Panc1 (cell line): ENCODE measurements around the gene LILRA2. TPM values are rescaled to one million over a fixed set of nuclear protein-coding genes. Genes with fewer than 3 reads are reported as not detected.
"Not testable (repeated sequence)": the region's sequence is repeated elsewhere in the genome, so short reads cannot be mapped to it uniquely, and the experiment has no call there.

Experiments
- ATAC-seq: fragments of 200-7000 bp; cut with Tn5 transposase; 2 replicates; pipeline ENCODE4 v1.9.1; 2020; ENCODE audit warnings: mild to moderate bottlenecking, moderate library complexity
- BruUV-seq: library from RNA; stranded (reverse); fragments of 400-500 nt; replicated peaks from 2 replicates; lab custom pipeline; 2021; lab: Mats Ljungman, UMichigan
- CTCF ChIA-PET: fragments of 300-600 bp; sonication (Branson Sonifier 250); formaldehyde crosslinking; loops from one replicate; lab custom pipeline; 2022; ENCODE audit warnings: antibody characterized with exemption; lab: Charles Lee
- POLR2A ChIA-PET: fragments of 300-600 bp; sonication (Branson Sonifier 250); formaldehyde crosslinking; loops from one replicate; lab custom pipeline; 2022; ENCODE audit warnings: antibody characterized with exemption; lab: Charles Lee
- DNase-seq: peaks from one replicate; pipeline ENCODE4 v3.0.0-alpha.2; 2010; ENCODE audit warnings: low read depth, low spot score
- H3K27ac ChIP-seq: 2 replicates; pipeline ENCODE4 v1.5.1; 2011; ENCODE audit warnings: mild to moderate bottlenecking, low read length, inconsistent platforms
- H3K27me3 ChIP-seq: fragments of 200-500 bp; sonication (Bioruptor generic); 2 replicates; pipeline ENCODE4 v1.6.0; 2014; ENCODE audit warnings: low read length, inconsistent platforms; ENCODE audit not compliant: control insufficient read depth, insufficient read depth
- H3K36me3 ChIP-seq: fragments of 200-500 bp; sonication (Bioruptor generic); 2 replicates; pipeline ENCODE4 v1.5.1; 2014; ENCODE audit warnings: inconsistent platforms, mild to moderate bottlenecking, low read length, moderate library complexity; ENCODE audit not compliant: control insufficient read depth, insufficient read depth
- H3K4me1 ChIP-seq: 2 replicates; pipeline ENCODE4 v1.5.1; 2011; ENCODE audit warnings: inconsistent platforms, mild to moderate bottlenecking, low read length, moderate library complexity; ENCODE audit not compliant: control insufficient read depth, insufficient read depth
- H3K4me3 ChIP-seq, 2 experiments: 2 replicates each; pipeline ENCODE4 v1.5.1; 2011 to 2012; ENCODE audit warnings: low read depth in 2 of 2, low read length in 2 of 2, mild to moderate bottlenecking in 2 of 2, inconsistent platforms in 1 of 2, moderate library complexity in 1 of 2
- H3K9me3 ChIP-seq: fragments of 200-500 bp; sonication (Bioruptor generic); 2 replicates; pipeline ENCODE4 v1.5.1; 2014; ENCODE audit warnings: low read depth, mild to moderate bottlenecking, inconsistent platforms, low read length, moderate library complexity; ENCODE audit not compliant: control insufficient read depth, insufficient read depth
- POLR2AphosphoS5 ChIP-seq: IDR thresholded peaks from 2 replicates; pipeline ENCODE4 v1.6.1; 2012; ENCODE audit warnings: mild to moderate bottlenecking, low read depth, low read length, moderate library complexity
- REST ChIP-seq, 2 experiments: IDR thresholded peaks; 2 replicates each; pipeline ENCODE4 v1.6.1; 2011 to 2012; ENCODE audit warnings: low read depth in 2 of 2, control low read depth in 1 of 2, low read length in 1 of 2, mild to moderate bottlenecking in 1 of 2, moderate library complexity in 1 of 2; ENCODE audit not compliant: insufficient read depth in 1 of 2
- SIN3A ChIP-seq: IDR thresholded peaks from 2 replicates; pipeline ENCODE4 v1.6.1; 2012; ENCODE audit warnings: low read depth, mild to moderate bottlenecking, low read length, moderate library complexity, borderline replicate concordance; ENCODE audit not compliant: insufficient read depth
- TCF7L2 ChIP-seq: IDR thresholded peaks from 2 replicates; pipeline ENCODE4 v1.6.1; 2011; ENCODE audit warnings: mild to moderate bottlenecking, low read depth, low read length, inconsistent platforms
- in situ Hi-C: cut with HindIII; loops from 2 replicates; pipeline ENCODE4 v1.10.0; 2016; ENCODE audit warnings: low sequenced_read_pairs, low pct_unique_long_range_greater_than_20kb
- intact Hi-C: fragments of 100-400 bp; cut with micrococcal nuclease; formaldehyde crosslinking; loops from one replicate; pipeline ENCODE4 v1.10.0; 2022; ENCODE audit not compliant: unreplicated experiment
- total RNA-seq: library from RNA; stranded (reverse); gene quantifications from one replicate; pipeline ENCODE4 v1.2.1, GENCODE V29; 2021; ENCODE audit not compliant: unreplicated experiment
- TF ChIP-seq, protein P1 (sequence below): fragments of 450-650 bp; IDR thresholded peaks from 2 replicates; pipeline ENCODE4 v1.5.1; 2017; ENCODE audit warnings: mild to moderate bottlenecking

The LILRA2 gene
- total RNA-seq, 1 experiment from 2014 or later = not detected

DNA sequence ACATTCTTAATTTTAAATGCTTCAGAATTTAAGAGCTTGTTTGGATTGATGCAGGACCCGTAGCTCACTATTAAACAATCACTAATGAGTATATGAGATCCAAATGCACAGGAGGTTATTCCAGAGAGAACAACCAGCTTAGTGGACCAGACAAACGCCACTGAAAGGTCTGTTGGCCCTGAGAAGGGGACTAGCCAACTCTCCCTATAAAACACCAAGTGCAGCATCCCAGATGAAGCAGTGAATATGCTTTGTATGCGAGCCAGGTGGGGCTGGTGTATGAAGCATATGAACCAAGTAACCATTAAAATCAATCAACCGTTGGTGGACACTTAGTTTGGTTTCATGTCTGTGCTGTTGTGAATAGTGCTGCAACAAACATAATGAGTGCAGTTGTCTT is 46.9 kb downstream of the LILRA2 start:
- no TSS peak for BruUV-seq
- no peak for TF ChIP-seq POLR2AphosphoS5
- no peak for TF ChIP-seq REST (IDR thresholded peaks at IDR 0.05; ENCODE audit: insufficient read depth in 1 of 2, low read depth in 2 of 2, low read length in 1 of 2)
- no peak for TF ChIP-seq SIN3A
- TF ChIP-seq, protein P1, sequence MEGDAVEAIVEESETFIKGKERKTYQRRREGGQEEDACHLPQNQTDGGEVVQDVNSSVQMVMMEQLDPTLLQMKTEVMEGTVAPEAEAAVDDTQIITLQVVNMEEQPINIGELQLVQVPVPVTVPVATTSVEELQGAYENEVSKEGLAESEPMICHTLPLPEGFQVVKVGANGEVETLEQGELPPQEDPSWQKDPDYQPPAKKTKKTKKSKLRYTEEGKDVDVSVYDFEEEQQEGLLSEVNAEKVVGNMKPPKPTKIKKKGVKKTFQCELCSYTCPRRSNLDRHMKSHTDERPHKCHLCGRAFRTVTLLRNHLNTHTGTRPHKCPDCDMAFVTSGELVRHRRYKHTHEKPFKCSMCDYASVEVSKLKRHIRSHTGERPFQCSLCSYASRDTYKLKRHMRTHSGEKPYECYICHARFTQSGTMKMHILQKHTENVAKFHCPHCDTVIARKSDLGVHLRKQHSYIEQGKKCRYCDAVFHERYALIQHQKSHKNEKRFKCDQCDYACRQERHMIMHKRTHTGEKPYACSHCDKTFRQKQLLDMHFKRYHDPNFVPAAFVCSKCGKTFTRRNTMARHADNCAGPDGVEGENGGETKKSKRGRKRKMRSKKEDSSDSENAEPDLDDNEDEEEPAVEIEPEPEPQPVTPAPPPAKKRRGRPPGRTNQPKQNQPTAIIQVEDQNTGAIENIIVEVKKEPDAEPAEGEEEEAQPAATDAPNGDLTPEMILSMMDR = no peak
- no peak for TF ChIP-seq TCF7L2
- H3K4me3 ChIP-seq = no peak overlapping the region
- POLR2A ChIA-PET = no interaction called here
- no peaks in the 10 kb centered on the region for H3K36me3 ChIP-seq
- H3K27me3 ChIP-seq = 0 out of 2 replicates have a peak, but pooled peaks cover 2% of the 10 kb centered on the region
- CTCF ChIA-PET = interaction anchor here (0.6 kb wide), 1 partner anchor 31 kb away, joined by 3 read pairs; no protein-coding TSS in a partner anchor
- ATAC-seq (no peak), DNase-seq (no peak)
- no peak overlapping the region for H3K27ac ChIP-seq
- intact Hi-C loops (no loop called here), in situ Hi-C loops (no loop called here)
- no peaks in the 10 kb centered on the region for H3K9me3 ChIP-seq
- H3K4me1 ChIP-seq = no peaks in the 10 kb centered on the region

DNA sequence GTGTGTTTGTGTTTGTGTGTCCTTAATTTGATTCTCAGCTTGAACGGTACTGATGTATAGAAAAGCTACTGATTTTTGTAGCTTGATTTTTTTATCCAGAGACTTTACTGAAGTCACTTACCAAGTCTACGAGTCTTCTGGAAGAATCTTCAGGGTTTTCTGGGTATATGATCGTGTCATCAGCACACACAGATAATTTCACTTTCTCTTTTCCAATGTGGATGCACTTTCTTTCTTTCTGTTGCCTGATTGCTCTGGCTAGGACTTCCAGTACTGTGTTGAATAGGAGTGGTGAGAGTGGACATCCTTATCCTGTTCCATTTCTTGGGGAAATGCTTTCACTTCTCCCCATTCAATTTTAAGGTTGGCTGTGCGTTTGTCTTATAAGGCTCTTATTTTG is 48.8 kb downstream of the LILRA2 start:
- no TSS peak for BruUV-seq
- Histone ChIP-seq H3K4me1 (no peaks in the 10 kb centered on the region), H3K36me3 (no peaks in the 10 kb centered on the region), H3K4me3 (no peak overlapping the region), H3K27ac (no peak overlapping the region), H3K27me3 (peaks cover 9% of the 10 kb centered on the region), H3K9me3 (no peaks in the 10 kb centered on the region)
- DNase-seq = no peak
- intact Hi-C loops = no loop called here
- POLR2A ChIA-PET = no interaction called here
- TF ChIP-seq, protein P1 = no peak
- TF ChIP-seq POLR2AphosphoS5 = no peak
- no peak for TF ChIP-seq REST (IDR thresholded peaks at IDR 0.05; ENCODE audit: insufficient read depth in 1 of 2, low read depth in 2 of 2, low read length in 1 of 2)
- TF ChIP-seq TCF7L2 = no peak
- TF ChIP-seq SIN3A = no peak
- in situ Hi-C loops = no loop called here
- ATAC-seq = no peak
- CTCF ChIA-PET = interaction anchor here (0.7 kb wide), 1 partner anchor 304 kb away, joined by 3 read pairs; no protein-coding TSS in a partner anchor

DNA sequence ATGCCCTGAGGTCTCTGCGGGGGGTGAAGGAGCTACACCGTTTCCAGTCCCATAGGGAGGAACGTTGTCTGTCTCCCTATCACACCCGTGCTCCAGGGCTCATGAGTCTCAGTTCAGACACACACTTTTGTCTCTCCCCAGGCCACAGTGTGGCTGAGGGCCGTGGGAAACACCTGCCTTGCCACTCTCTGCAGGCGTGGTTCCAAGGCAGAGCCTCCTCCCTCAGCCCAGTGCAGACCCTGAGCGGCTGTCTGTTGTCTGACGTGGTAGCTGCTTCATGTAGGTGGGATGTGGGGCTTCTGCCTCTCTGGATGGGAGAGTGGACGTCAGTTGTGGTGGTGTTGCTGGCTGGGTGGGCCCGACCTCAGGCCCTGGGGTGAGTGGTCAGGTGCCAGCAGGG is 50.6 kb downstream of the LILRA2 start:
- POLR2A ChIA-PET, CTCF ChIA-PET, DNase-seq, H3K36me3 ChIP-seq, H3K27ac ChIP-seq, BruUV-seq, in situ Hi-C loops, H3K9me3 ChIP-seq, intact Hi-C loops, H3K4me3 ChIP-seq, H3K4me1 ChIP-seq: not testable (repeated sequence)
- ATAC-seq = peak; percentile 34; the same call in 1 of the 2 replicates
- peaks cover 12% of the 10 kb centered on the region for H3K27me3 ChIP-seq
